NK-92 treated with Interleukin-12 subunit alpha and Interleukin-12 subunit beta, amount 100 ng/mL, for 24 hours (cell line): ENCODE data around the gene DNAL4.

Experiments used
- DNase-seq: peaks from one replicate; lab custom pipeline; 2025; lab: John Stamatoyannopoulos, UW

Gene DNAL4

GRCh38 chr22:38756711-38757463 lies 37.1 kb downstream of the DNAL4 start:
- no peak for DNase-seq

- DNase-seq = peak; percentile 84
These were observed 37.9 kb downstream of the DNAL4 start, which contains the start of gene SUN2 for GRCh38 chr22:38755911-38756532. Gene SUN2, minus strand, starts transcription at chr22:38755998. Its CDS starts 3,370 bp downstream, at chr22:38752628.

- DNase-seq = peak; percentile 64
These were observed 38.6 kb downstream of the DNAL4 start for GRCh38 chr22:38755155-38755910.

GRCh38 chr22:38754751-38755154 lies 39.2 kb downstream of the DNAL4 start:
- DNase-seq = no peak

GRCh38 chr22:38753948-38754750 lies 39.8 kb downstream of the DNAL4 start:
- DNase-seq = peak; percentile 35

- peak; percentile 72 for DNase-seq
These were observed 42.3 kb downstream of the DNAL4 start for GRCh38 chr22:38751422-38752346.

- no peak for DNase-seq
These were observed 42.9 kb downstream of the DNAL4 start for GRCh38 chr22:38751066-38751421.

GRCh38 chr22:38750638-38751037 lies 43.3 kb downstream of the DNAL4 start:
- no peak for DNase-seq

- DNase-seq = no peak
These were observed 43.8 kb downstream of the DNAL4 start for GRCh38 chr22:38750104-38750503.

GRCh38 chr22:38748487-38749136 lies 45.3 kb downstream of the DNAL4 start:
- no peak for DNase-seq

GRCh38 chr22:38745676-38746460 lies 48.1 kb downstream of the DNAL4 start:
- no peak for DNase-seq

- no peak for DNase-seq
These were observed 49.0 kb downstream of the DNAL4 start for GRCh38 chr22:38744981-38745380.

GRCh38 chr22:38742176-38742942 lies 51.6 kb downstream of the DNAL4 start:
- no peak for DNase-seq

GRCh38 chr22:38741576-38741975 lies 52.4 kb downstream of the DNAL4 start:
- no peak for DNase-seq

- no peak for DNase-seq
These were observed 52.8 kb downstream of the DNAL4 start for GRCh38 chr22:38741166-38741565.

- no peak for DNase-seq
These were observed 53.2 kb downstream of the DNAL4 start for GRCh38 chr22:38740754-38741153.

GRCh38 chr22:38740116-38740723 lies 53.7 kb downstream of the DNAL4 start:
- DNase-seq = no peak

GRCh38 chr22:38739300-38740055 lies 54.5 kb downstream of the DNAL4 start:
- no peak for DNase-seq
